ENCODE data around the gene FOXD4.
"Not testable (repeated sequence)": the region's sequence is repeated elsewhere in the genome, so short reads cannot be mapped to it uniquely, and the experiment has no call there.

The FOXD4 gene

DNA sequence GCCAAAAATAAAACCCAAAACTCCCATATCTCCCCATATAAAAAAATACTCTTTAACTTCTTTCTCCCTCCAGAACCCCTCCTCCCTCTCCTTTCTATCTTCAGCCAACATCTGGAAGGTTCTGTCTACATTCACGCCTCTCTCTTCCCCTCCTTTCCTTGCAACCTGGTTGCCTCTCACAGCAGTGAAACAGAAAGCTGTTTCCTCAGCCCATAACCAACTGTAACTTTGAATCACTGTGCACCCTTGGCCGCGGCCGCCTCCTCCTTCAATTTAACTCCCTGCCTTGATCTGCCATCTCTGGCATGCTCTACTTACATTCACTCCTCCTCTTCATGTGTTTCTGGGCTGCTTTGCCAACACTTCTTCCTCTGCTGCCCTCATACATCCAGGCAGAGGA is 23.2 kb downstream of the FOXD4 start:
- not testable (repeated sequence) for FAIRE-seq; DNase-seq (ENCODE audit: extremely low spot score, insufficient read length, low read depth)

DNA sequence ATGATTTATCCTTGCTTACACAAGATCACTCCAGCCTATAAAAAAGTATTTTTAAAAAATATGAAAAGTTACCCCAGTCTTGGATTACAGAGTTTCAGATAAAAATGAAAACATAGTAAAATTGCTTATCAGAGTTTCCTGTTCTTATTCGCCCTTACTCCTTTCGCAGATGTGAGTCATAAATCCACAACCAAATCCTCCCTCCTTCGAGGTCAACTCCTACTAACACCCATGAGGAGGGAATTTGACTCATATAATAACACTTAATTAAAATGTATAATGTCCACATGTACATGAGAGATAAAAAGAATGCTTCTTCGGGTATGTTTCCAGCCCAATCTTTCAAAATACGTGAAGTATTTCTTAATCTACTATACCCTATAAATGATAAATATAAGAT is 23.9 kb downstream of the FOXD4 start:
- DNase-seq (ENCODE audit: extremely low spot score, insufficient read length, low read depth) = not testable (repeated sequence)

DNA sequence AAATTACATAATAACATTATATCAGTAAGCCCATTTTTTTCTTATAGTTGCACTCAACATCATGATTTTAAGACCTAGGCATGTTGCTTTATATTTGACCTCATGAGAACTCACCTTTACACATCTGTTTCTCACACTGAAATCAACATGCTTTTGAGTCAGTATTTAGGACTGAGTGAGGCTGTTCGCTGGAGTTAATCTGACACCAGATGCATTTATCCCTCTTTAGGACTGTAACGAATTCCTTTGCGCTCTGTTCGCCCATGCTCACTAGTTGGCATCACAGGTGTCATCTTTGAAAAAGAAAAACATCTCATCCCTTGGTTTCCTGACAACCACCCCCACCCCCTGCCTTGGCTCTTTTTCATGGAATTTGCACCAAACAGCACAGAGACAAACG is 24.3 kb downstream of the FOXD4 start:
- DNase-seq (ENCODE audit: extremely low spot score, insufficient read length, low read depth); FAIRE-seq: not testable (repeated sequence)

More for the DNA sequence above, 23.9 kb downstream of the FOXD4 start:
- FAIRE-seq = not testable (repeated sequence)

DNA sequence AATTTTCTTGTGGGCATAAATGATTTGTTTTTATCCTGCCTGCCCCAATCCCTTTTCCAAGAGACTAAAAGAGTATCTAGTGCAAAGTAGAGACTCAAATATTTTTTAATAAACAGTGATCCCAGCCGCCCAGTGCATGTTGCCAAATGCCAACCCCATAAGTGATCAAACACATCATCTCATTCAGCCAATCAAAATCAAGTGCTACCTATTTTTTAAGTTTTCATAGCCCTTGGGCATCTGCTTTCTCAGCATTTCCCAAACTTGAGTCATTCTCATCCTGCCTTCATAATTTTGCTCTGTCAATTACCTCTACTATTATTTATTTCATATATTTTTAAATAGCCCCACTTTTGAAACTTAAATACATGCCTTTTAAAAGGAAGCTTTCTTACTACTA is 27.4 kb downstream of the FOXD4 start:
- FAIRE-seq = not testable (repeated sequence)

DNA sequence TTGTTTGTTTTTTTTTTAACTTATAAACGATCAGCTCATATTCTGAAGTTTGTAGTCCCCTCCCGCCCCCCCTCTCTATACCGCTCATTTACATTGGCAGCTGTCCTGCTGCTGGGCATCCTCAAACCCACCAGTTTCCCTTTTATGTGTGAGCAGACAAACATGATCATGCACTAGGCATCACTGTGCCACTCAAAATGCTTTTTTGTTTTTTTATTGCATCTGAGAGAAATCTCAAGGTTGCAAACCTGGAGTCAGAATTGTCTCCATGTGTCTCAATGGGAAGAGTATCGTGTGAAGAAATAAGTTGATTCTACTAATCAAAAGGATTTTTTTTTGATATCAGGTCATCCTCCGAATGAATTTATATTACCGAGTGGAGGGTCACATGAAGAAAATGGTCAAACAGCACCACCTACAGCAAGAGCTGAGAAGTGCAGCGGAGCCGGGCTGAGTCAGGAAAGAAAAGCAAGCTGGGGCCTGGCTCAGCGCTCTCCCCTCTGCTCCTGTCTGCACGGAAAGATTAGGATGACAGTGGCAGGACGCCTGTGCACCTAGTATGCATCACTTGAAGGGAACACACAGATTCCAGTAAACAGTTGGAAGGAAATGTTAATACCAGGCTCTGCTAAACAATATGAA is 29.7 kb downstream of the FOXD4 start:
- FAIRE-seq; DNase-seq (ENCODE audit: extremely low spot score, insufficient read length, low read depth): not testable (repeated sequence)

More for the DNA sequence above, 27.4 kb downstream of the FOXD4 start:
- not testable (repeated sequence) for DNase-seq (ENCODE audit: extremely low spot score, insufficient read length, low read depth)

DNA sequence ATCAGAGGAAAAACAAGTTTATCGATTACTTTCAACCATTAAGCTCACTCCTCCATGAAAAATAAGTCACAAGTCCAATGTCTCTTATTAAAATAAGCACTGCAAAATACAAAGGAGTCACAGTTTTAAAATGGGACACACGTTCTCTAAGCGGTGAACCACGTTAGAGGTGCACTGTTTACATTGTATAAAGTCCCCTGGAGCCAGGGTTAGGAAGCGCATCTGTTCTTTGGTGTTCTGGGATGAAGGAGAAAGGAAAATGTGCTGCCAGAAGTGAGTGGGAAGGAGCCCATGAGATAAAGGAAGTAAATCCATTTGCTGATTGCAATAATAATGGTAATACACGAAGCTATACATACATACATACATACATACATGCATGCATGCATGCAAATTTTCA is 30.4 kb downstream of the FOXD4 start:
- not testable (repeated sequence) for DNase-seq (ENCODE audit: extremely low spot score, insufficient read length, low read depth); FAIRE-seq

DNA sequence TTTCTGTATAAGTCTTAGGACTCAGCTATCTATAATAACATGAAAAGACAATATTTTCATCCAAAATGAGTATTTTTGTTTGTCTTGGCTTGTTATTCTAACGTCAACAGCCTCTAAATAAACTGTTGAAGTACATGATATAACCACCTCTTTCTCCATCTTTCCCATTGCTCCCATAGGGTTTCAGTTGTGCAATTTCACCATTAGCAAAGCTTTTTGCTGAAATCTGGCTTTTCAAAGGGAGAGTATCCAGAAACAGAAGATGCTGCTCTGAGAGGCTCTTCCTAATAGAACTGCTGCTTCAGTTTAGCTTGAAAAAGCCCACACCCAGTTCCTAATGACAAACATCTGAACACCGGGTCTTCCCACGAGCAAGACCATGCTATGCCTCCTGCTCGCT is 31.1 kb downstream of the FOXD4 start:
- not testable (repeated sequence) for DNase-seq (ENCODE audit: extremely low spot score, insufficient read length, low read depth); FAIRE-seq

DNA sequence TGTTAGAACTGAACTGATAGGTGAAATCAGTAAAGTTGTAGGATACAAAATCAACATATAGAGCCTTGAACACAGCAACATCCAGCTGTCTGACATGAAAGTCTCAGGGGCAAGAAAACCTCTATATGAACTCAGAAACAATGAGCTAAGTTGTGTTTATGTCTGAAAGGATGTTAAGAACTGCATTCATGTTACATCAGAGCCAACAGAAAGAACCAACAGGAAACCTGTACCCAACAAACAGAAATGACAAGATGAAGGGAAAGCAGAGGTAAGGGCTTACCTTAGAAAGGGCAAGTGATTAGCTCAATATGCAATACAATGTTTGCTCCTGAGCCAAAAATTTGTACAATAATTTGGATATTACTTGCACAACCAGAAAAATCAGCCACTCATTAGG is 31.5 kb downstream of the FOXD4 start:
- not testable (repeated sequence) for FAIRE-seq; DNase-seq (ENCODE audit: extremely low spot score, insufficient read length, low read depth)

DNA sequence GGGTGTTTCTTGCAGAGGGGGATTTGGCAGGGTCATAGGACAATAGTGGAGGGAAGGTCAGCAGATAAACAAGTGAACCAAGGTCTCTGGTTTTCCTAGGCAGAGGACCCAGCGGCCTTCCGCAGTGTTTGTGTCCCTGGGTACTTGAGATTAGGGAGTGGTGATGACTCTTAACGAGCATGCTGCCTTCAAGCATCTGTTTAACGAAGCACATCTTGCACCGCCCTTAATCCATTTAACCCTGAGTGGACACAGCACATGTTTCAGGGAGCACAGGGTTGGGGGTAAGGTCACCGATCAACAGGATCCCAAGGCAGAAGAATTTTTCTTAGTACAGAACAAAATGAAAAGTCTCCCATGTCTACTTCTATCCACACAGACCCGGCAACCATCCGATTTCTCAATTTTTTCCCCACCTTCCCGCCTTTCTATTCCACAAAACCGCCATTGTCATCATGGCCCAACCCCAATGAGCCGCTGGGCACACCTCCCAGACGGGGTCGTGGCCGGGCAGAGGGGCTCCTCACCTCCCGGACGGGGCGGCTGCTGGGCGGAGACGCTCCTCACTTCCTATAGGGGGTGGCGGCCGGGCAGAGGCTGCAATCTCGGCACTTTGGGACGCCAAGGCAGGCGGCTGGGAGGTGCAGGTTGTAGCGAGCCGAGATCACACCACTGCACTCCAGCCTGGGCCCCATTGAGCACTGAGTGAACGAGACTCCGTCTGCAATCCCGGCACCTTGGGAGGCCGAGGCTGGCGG is 35.1 kb downstream of the FOXD4 start:
- not testable (repeated sequence) for DNase-seq (ENCODE audit: extremely low spot score, insufficient read length, low read depth); FAIRE-seq

DNA sequence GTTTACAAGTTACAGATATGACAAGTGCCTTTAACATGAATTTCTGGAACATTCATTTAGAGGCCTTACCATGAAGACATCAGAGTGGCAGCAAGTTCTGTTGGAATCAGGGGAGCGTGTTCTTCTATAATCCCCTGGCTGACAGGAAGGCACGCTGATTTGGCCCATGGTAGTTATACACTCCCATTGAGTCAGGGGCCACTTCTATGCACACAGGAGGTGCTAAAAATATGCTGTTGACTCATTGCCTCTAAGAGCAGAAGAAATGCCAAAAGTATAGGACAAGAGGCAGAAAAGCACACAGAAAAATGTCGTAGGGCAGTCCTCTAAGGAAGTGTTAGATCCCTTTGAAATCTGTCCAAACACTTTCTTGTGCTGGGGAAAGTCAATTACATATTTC is 39.9 kb downstream of the FOXD4 start:
- DNase-seq (ENCODE audit: extremely low spot score, insufficient read length, low read depth); FAIRE-seq: not testable (repeated sequence)

DNA sequence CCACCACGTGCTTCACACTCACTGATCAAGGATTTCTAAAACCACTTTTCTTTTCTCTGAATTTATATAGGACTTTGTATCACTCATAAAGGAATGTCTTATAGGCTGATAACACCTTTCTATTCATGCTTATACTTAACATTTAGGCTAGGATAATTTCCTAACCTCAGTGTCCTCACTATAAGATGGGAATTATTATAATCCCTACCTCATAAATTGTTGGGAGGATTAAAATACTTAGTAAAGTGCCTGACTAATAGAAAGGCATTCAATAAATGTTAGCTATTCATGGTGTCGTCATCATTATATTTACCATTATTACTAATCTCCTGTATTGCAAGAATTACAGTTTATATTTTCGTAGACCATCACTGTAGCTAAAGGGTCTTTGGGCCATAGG is 41.8 kb downstream of the FOXD4 start:
- DNase-seq (ENCODE audit: extremely low spot score, insufficient read length, low read depth); FAIRE-seq: not testable (repeated sequence)

DNA sequence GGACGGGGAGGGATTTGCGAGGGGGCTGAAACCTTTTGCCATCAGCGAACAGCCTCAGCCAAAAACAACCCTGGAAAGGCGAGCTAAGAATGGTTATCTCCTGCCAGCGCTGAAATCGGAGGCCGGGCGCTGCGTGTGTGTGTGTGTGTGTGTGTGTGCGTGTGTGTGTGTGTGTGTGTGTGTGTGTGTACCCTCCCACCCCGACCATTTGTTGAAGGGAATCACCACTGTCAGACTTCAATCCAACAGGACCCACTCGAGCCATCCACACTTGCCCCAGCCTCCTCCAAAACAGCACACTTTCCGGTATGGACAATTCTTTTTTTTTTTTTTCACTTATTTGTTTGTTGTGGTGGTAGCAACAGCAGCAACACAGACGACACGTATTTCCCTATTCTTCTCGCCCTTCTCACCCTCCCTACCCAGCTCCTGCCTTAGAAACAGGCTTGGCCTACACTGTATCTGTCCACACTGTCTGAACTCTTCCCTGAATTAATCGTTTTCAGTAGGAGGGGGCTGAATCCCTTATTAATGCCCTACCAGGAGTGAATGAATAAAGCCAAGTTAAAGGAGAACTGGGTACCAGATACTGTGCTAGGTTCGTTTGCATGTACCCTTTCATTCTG is 44.2 kb downstream of the FOXD4 start:
- not testable (repeated sequence) for FAIRE-seq; DNase-seq (ENCODE audit: extremely low spot score, insufficient read length, low read depth)

DNA sequence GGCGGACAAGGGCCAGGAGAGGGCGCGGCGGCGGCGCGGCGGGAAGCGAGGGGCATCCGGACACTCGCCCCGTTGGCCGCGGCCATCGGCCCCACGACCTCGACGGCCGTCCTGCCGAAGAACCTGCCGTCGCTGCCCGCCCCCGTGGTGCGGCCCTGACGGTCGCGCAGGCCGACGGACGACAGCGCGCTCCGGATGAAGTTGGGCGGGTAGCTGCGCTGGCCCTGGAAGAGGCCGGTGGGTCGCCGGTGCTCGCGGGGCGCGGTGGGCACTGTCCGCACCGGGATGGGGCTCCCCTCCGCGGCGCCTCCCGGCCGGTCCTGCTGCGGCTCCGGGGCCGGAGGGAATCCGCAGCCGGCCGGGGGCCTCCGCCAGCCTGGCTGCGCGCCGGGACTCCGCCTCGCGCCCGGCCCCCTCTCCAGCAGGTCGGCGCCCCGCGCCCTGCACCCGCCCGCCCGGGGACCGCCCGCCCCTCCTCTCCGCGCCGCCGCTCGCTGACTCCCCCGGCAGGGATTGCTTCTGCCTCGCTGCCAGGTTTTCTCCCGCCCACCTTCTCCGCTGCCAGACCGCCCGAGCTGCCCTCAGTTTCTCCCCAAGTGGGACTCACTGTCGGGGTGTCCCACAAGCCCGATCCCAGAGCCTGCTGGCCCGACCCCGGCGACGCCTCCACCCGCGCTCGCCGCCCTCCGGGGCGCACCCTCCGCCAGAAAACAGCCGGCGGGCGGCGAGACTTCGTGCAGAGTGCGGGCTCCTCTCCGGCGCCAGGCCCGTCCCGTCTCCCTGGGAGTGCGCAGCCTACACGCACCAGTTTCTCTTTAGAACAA is 44.9 kb downstream of the FOXD4 start:
- not testable (repeated sequence) for DNase-seq (ENCODE audit: extremely low spot score, insufficient read length, low read depth); FAIRE-seq

Measured in GM18507 (cell line).